ENCODE data around the gene PIK3CA. TPM values are rescaled to one million over a fixed set of nuclear protein-coding genes. Genes with fewer than 3 reads are reported as not detected.

PIK3CA gene
- total and polyA plus RNA-seq, 7 donors: 5.6 to 24.4 (median 18.7) TPM

DNA sequence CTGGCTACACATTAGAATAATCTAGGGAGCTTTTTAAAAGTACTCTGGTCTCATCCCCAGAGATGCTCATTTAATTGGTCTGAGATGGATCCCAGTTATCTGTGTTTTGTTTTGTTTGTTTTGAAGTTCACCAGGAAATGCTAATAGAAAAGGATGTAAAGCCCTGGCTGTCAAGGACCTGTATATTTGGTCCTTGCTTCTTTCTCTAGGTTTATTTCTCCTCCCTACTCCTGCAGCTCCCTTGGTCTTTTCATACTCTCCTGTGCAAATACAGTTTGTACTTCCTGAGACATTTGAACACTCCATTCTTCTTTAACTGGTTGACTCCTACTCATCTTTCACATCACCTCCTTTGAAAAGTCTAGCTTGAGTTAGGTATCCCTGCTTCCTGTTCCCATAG is 3.3 kb downstream of the PIK3CA start:
- TF ChIP-seq, protein P1, sequence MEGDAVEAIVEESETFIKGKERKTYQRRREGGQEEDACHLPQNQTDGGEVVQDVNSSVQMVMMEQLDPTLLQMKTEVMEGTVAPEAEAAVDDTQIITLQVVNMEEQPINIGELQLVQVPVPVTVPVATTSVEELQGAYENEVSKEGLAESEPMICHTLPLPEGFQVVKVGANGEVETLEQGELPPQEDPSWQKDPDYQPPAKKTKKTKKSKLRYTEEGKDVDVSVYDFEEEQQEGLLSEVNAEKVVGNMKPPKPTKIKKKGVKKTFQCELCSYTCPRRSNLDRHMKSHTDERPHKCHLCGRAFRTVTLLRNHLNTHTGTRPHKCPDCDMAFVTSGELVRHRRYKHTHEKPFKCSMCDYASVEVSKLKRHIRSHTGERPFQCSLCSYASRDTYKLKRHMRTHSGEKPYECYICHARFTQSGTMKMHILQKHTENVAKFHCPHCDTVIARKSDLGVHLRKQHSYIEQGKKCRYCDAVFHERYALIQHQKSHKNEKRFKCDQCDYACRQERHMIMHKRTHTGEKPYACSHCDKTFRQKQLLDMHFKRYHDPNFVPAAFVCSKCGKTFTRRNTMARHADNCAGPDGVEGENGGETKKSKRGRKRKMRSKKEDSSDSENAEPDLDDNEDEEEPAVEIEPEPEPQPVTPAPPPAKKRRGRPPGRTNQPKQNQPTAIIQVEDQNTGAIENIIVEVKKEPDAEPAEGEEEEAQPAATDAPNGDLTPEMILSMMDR (IDR thresholded peaks at IDR 0.05): no peak
- no peak for ATAC-seq
- DNase-seq: no peak
- no peaks in the 10 kb centered on the region for H3K36me3 ChIP-seq (ENCODE audit: insufficient read depth in 1 of 2, low read depth in 1 of 2)
- no peaks in the 10 kb centered on the region for H3K27me3 ChIP-seq (ENCODE audit: insufficient read depth in 3 of 3, low read length in 2 of 3)
- no peaks in the 10 kb centered on the region for H3K9me3 ChIP-seq
- H3K4me1 ChIP-seq: peaks cover 56% of the 10 kb centered on the region
- intact Hi-C loops (cut with DNase I): loop anchor here in 1 of 2 donors (5.0 kb wide), 1 partner anchor 46 kb away; no protein-coding TSS in a partner anchor
- no peak overlapping the region for H3K4me3 ChIP-seq
- H3K27ac ChIP-seq: no peak overlapping the region

DNA sequence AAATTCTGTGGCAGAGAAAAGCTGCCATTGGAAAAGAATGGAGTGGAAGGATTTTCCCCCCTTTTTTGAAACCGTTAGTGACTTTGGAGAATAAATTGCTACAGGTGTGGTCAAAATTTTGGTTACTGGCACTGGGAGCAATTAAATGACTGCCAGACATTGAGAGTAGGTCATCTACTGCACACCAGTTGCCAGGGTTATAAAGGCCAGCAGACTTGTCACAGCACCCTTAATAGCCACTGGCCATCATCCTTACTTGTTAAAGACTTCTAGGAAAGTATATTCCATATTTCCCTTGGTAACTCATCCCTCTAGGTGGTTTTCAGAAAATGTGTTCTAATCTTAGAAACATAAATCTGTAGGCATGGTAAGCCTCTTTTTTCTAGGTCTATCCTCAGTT is 8.0 kb downstream of the PIK3CA start:
- WGBS, 3 donors: 0 to 15% (median 0%) methylated on average over 1 of the region's 1 CpG
- Histone ChIP-seq H3K27me3 (ENCODE audit: insufficient read depth in 3 of 3, low read length in 2 of 3) (no peaks in the 10 kb centered on the region), H3K4me3 (no peak overlapping the region), H3K4me1 (peaks cover 67% of the 10 kb centered on the region), H3K9me3 (no peaks in the 10 kb centered on the region), H3K36me3 (ENCODE audit: insufficient read depth in 1 of 2, low read depth in 1 of 2) (no peaks in the 10 kb centered on the region), H3K27ac (peak overlapping the region; percentile 41)
- intact Hi-C loops (cut with DNase I): no loop called here
- TF ChIP-seq, protein P1 (IDR thresholded peaks at IDR 0.05): no peak
- no peak for DNase-seq
- ATAC-seq: peak; percentile 84 to 99 (median 93)

GRCh38 chr3:179156775-179157174 is 8.6 kb downstream of the PIK3CA start:
- H3K4me3 ChIP-seq: no peak overlapping the region
- TF ChIP-seq, protein P1 (IDR thresholded peaks at IDR 0.05): no peak
- H3K27ac ChIP-seq: no peak overlapping the region
- H3K4me1 ChIP-seq: peaks cover 61% of the 10 kb centered on the region
- no peak for DNase-seq
- intact Hi-C loops (cut with DNase I): no loop called here
- no peak for ATAC-seq
- no peaks in the 10 kb centered on the region for H3K9me3 ChIP-seq
- H3K36me3 ChIP-seq (ENCODE audit: insufficient read depth in 1 of 2, low read depth in 1 of 2): no peaks in the 10 kb centered on the region
- WGBS, 3 donors: 46 to 59% (median 47%) methylated on average over 1 of the region's 1 CpG
- no peaks in the 10 kb centered on the region for H3K27me3 ChIP-seq (ENCODE audit: insufficient read depth in 3 of 3, low read length in 2 of 3)

GRCh38 chr3:179158336-179159039 is 10.3 kb downstream of the PIK3CA start:
- Histone ChIP-seq H3K4me3 (no peak overlapping the region), H3K4me1 (peaks cover 53% of the 10 kb centered on the region), H3K27ac (no peak overlapping the region), H3K36me3 (ENCODE audit: insufficient read depth in 1 of 2, low read depth in 1 of 2) (no peaks in the 10 kb centered on the region), H3K27me3 (ENCODE audit: insufficient read depth in 3 of 3, low read length in 2 of 3) (no peaks in the 10 kb centered on the region), H3K9me3 (no peaks in the 10 kb centered on the region)
- TF ChIP-seq, protein P1 (IDR thresholded peaks at IDR 0.05): no peak
- 75 to 82% (median 80%) methylated on average over 6 of the region's 6 CpGs for WGBS, 3 donors
- intact Hi-C loops (cut with DNase I): no loop called here
- DNase-seq (no peak), ATAC-seq (no peak)

DNA sequence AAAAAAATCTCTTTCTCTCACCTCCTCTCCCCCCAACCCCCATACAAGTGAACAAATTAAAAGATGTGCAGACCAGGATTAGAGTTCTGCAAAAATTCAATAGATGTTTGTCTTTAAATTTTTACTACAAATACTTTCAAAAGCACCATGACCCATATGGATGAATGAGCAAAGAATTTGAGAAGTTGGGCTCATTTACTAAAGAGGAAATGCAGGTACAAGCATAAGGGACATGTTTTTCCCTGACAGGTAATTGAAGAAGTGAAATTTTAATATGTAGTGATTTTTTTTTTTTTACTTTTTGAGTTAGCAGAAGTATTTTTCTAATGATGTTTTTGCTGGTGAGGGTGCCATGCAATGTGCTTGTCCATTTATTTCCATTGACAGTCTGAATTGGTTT is 15.3 kb downstream of the PIK3CA start:
- intact Hi-C loops (cut with DNase I): no loop called here
- Histone ChIP-seq H3K27me3 (ENCODE audit: insufficient read depth in 3 of 3, low read length in 2 of 3) (no peaks in the 10 kb centered on the region), H3K27ac (no peak overlapping the region), H3K4me1 (peaks cover 36% of the 10 kb centered on the region), H3K9me3 (no peaks in the 10 kb centered on the region), H3K36me3 (ENCODE audit: insufficient read depth in 1 of 2, low read depth in 1 of 2) (no peaks in the 10 kb centered on the region), H3K4me3 (no peak overlapping the region)
- ATAC-seq: no peak
- DNase-seq: no peak
- TF ChIP-seq, protein P1 (IDR thresholded peaks at IDR 0.05): no peak
